GM12878 (cell line): Measurements from ENCODE around the gene PSPN. TPM values are rescaled to one million over a fixed set of nuclear protein-coding genes. Genes with fewer than 3 reads are reported as not detected.
A peak's percentile ranks its signal among the peaks of the same experiment; 100 is the strongest.

Source experiments
- ATF7 ChIP-seq: fragments of 450-650 bp; IDR thresholded peaks from 2 replicates; pipeline ENCODE4 v1.6.1; 2016; ENCODE audit warnings: low read depth, mild to moderate bottlenecking
- MXI1 ChIP-seq: fragments of 150-350 bp; IDR thresholded peaks from 2 replicates; pipeline ENCODE4 v1.6.1; 2011; ENCODE audit warnings: low read depth, mild to moderate bottlenecking, inconsistent platforms, low read length, improper control_type of control experiment
- POLR2AphosphoS5 ChIP-seq: IDR thresholded peaks from 2 replicates; pipeline ENCODE4 v1.6.1; 2011; ENCODE audit warnings: mild to moderate bottlenecking, low read length, inconsistent platforms
- PRDM15 ChIP-seq: fragments of 450-650 bp; formaldehyde crosslinking; IDR thresholded peaks from 2 replicates; pipeline ENCODE4 v1.4.0; 2020; ENCODE audit warnings: mild to moderate bottlenecking, moderate library complexity
- SP1 ChIP-seq: IDR thresholded peaks from one replicate; pipeline ENCODE4 v1.6.1; 2011; ENCODE audit warnings: low read depth, low read length
- SPI1 ChIP-seq: IDR thresholded peaks from 2 replicates; pipeline ENCODE4 v1.6.1; 2011; ENCODE audit warnings: low read depth, mild to moderate bottlenecking, low read length, moderate library complexity, borderline replicate concordance; ENCODE audit not compliant: insufficient read depth
- STAT1 ChIP-seq: fragments of 450-650 bp; conservative IDR thresholded peaks from 2 replicates; pipeline ENCODE4 v1.6.1; 2014; ENCODE audit warnings: antibody characterized with exemption, mild to moderate bottlenecking
- TAF1 ChIP-seq: IDR thresholded peaks from 2 replicates; pipeline ENCODE4 v1.6.1; 2011; ENCODE audit warnings: mild to moderate bottlenecking, low read depth, low read length, borderline replicate concordance
- TARDBP ChIP-seq: IDR thresholded peaks from 2 replicates; pipeline ENCODE4 v1.6.1; 2016; ENCODE audit warnings: borderline replicate concordance
- ZSCAN29 ChIP-seq: fragments of 450-650 bp; IDR thresholded peaks from 2 replicates; pipeline ENCODE4 v1.6.1; 2017; ENCODE audit warnings: mild to moderate bottlenecking, moderate library complexity
- polyA plus RNA-seq, 11 experiments: library from polyadenylated mRNA; depleted of rRNA in 4 of 11; unstranded in 6 of 11; stranded (reverse) in 5 of 11; fragments of >200 nt; fragmentation: Nextera tagmentation in 4 of 11; fragmentation: Illumina TruSeq in 1 of 11; extraction: Ambion mirVana in 4 of 11; extraction: Trizol in 1 of 11; gene quantifications; 1 replicate in 1 of 11; 2 replicates in 10 of 11; pipeline versions ENCODE4 v1.2.1 to v1.2.3, GENCODE V29; 2011 to 2016; ENCODE audit warnings: inconsistent platforms in 2 of 11, missing spikeins in 2 of 11, low read depth in 1 of 11
- total RNA-seq, 4 experiments: library from RNA; depleted of rRNA in 3 of 4; stranded (reverse); fragments of >200 nt in 3 of 4; fragmentation: Illumina TruSeq in 1 of 4; extraction: Trizol in 1 of 4; gene quantifications; 2 replicates each; pipeline versions ENCODE4 v1.2.1 to v1.2.3, GENCODE V29; 2013 to 2021
- TF ChIP-seq, protein P1 (sequence below): fragments of 450-650 bp; IDR thresholded peaks from 2 replicates; pipeline ENCODE4 v1.6.1; 2016; ENCODE audit warnings: mild to moderate bottlenecking, moderate library complexity, borderline replicate concordance
- TF ChIP-seq, protein P2 (sequence below): fragments of 450-650 bp; IDR thresholded peaks from 2 replicates; pipeline ENCODE4 v1.6.1; 2016; ENCODE audit warnings: mild to moderate bottlenecking
- TF ChIP-seq, protein P3 (sequence below): fragments of 450-650 bp; IDR thresholded peaks from 2 replicates; pipeline ENCODE4 v1.6.1; 2017; ENCODE audit warnings: low read depth, mild to moderate bottlenecking, moderate library complexity

PSPN gene
- total and polyA plus RNA-seq, 10 of the 15 experiments (the other 5 are each of a cell fraction or from before 2014, with no cell fraction given), result 0.27 to 1.2 (median 0.66) TPM

GRCh38 chr19:6393074-6393982 is 17.6 kb upstream of the PSPN start, which contains the start of gene GTF2F1 (continued):
- TF ChIP-seq, protein P1, sequence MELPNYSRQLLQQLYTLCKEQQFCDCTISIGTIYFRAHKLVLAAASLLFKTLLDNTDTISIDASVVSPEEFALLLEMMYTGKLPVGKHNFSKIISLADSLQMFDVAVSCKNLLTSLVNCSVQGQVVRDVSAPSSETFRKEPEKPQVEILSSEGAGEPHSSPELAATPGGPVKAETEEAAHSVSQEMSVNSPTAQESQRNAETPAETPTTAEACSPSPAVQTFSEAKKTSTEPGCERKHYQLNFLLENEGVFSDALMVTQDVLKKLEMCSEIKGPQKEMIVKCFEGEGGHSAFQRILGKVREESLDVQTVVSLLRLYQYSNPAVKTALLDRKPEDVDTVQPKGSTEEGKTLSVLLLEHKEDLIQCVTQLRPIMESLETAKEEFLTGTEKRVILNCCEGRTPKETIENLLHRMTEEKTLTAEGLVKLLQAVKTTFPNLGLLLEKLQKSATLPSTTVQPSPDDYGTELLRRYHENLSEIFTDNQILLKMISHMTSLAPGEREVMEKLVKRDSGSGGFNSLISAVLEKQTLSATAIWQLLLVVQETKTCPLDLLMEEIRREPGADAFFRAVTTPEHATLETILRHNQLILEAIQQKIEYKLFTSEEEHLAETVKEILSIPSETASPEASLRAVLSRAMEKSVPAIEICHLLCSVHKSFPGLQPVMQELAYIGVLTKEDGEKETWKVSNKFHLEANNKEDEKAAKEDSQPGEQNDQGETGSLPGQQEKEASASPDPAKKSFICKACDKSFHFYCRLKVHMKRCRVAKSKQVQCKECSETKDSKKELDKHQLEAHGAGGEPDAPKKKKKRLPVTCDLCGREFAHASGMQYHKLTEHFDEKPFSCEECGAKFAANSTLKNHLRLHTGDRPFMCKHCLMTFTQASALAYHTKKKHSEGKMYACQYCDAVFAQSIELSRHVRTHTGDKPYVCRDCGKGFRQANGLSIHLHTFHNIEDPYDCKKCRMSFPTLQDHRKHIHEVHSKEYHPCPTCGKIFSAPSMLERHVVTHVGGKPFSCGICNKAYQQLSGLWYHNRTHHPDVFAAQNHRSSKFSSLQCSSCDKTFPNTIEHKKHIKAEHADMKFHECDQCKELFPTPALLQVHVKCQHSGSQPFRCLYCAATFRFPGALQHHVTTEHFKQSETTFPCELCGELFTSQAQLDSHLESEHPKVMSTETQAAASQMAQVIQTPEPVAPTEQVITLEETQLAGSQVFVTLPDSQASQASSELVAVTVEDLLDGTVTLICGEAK, result peak; percentile 93
- TF ChIP-seq ATF7, result peak; percentile 88
- TF ChIP-seq TARDBP, result no peak
- TF ChIP-seq SP1, result no peak
- TF ChIP-seq STAT1, result 0 out of 2 replicates have a peak, but pooled peaks have one; percentile 31
- TF ChIP-seq, protein P2, sequence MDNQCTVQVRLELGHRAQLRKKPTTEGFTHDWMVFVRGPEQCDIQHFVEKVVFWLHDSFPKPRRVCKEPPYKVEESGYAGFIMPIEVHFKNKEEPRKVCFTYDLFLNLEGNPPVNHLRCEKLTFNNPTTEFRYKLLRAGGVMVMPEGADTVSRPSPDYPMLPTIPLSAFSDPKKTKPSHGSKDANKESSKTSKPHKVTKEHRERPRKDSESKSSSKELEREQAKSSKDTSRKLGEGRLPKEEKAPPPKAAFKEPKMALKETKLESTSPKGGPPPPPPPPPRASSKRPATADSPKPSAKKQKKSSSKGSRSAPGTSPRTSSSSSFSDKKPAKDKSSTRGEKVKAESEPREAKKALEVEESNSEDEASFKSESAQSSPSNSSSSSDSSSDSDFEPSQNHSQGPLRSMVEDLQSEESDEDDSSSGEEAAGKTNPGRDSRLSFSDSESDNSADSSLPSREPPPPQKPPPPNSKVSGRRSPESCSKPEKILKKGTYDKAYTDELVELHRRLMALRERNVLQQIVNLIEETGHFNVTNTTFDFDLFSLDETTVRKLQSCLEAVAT, result 0 out of 2 replicates have a peak, but pooled peaks have one; percentile 27
- TF ChIP-seq POLR2AphosphoS5, result peak; percentile 69
- TF ChIP-seq TAF1, result peak; percentile 67
- no peak for TF ChIP-seq SPI1
- TF ChIP-seq, protein P3, sequence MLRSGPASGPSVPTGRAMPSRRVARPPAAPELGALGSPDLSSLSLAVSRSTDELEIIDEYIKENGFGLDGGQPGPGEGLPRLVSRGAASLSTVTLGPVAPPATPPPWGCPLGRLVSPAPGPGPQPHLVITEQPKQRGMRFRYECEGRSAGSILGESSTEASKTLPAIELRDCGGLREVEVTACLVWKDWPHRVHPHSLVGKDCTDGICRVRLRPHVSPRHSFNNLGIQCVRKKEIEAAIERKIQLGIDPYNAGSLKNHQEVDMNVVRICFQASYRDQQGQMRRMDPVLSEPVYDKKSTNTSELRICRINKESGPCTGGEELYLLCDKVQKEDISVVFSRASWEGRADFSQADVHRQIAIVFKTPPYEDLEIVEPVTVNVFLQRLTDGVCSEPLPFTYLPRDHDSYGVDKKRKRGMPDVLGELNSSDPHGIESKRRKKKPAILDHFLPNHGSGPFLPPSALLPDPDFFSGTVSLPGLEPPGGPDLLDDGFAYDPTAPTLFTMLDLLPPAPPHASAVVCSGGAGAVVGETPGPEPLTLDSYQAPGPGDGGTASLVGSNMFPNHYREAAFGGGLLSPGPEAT, result peak; percentile 56; the same call in 1 of the 2 replicates
- no peak for TF ChIP-seq PRDM15 (CRISPR knock-in tag)
- TF ChIP-seq ZSCAN29, result peak; percentile 29; the same call in 1 of the 2 replicates
- TF ChIP-seq MXI1, result peak; percentile 88
